Endothelial cell of umbilical vein (primary cell): ENCODE results near the gene PRKAR1A.

Source experiments
- EZH2 ChIP-seq: IDR thresholded peaks from 2 replicates; pipeline ENCODE4 v1.6.1; 2012; ENCODE audit warnings: borderline replicate concordance, low read depth, mild to moderate bottlenecking, moderate library complexity, low read length, inconsistent platforms; ENCODE audit not compliant: severe bottlenecking
- MAX ChIP-seq: IDR thresholded peaks from 2 replicates; pipeline ENCODE4 v1.6.1; 2011; ENCODE audit not compliant: insufficient read depth, insufficient read length
- POLR2A ChIP-seq: IDR thresholded peaks from 2 replicates; pipeline ENCODE4 v1.6.1; 2012; ENCODE audit warnings: low read depth, mild to moderate bottlenecking, control low read depth, low read length
- POLR2AphosphoS5 ChIP-seq: IDR thresholded peaks from 2 replicates; pipeline ENCODE4 v1.6.1; 2012; ENCODE audit warnings: low read depth, mild to moderate bottlenecking, control low read depth, low read length, moderate library complexity; ENCODE audit not compliant: insufficient read depth
- TF ChIP-seq, protein P1 (sequence below), 2 donors: IDR thresholded peaks; 1 replicate in 1 of 2; 2 replicates in 1 of 2; pipeline ENCODE4 v1.5.1; 2011; ENCODE audit warnings: low read length in 2 of 2, mild to moderate bottlenecking in 2 of 2, moderate library complexity in 2 of 2, control low read depth in 1 of 2, inconsistent platforms in 1 of 2, low read depth in 1 of 2; ENCODE audit not compliant: insufficient read depth in 1 of 2; ENCODE audit errors: extremely low read depth in 1 of 2

DNA sequence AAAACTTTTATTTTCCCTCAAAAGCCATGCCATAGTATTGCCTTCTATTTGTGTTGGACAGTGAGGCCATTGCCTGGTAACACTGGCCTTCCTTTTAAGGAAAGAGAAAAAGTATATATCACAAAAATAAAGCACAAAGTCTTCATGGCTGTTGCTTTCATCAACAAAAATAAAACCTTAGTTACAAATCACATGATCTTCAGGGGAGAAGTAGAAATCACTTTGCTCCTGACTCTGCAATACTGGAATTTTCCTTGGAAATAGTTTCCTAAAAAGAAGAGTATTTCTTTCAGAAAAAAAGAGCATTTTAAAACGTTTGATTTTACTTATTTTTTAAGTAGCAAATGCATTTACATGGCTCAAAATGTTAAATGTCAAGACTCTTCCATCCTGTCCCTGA, 47.1 kb downstream of the PRKAR1A start:
- TF ChIP-seq POLR2A (no peak), POLR2AphosphoS5 (no peak), EZH2 (no peak), MAX (no peak)
- TF ChIP-seq, protein P1, sequence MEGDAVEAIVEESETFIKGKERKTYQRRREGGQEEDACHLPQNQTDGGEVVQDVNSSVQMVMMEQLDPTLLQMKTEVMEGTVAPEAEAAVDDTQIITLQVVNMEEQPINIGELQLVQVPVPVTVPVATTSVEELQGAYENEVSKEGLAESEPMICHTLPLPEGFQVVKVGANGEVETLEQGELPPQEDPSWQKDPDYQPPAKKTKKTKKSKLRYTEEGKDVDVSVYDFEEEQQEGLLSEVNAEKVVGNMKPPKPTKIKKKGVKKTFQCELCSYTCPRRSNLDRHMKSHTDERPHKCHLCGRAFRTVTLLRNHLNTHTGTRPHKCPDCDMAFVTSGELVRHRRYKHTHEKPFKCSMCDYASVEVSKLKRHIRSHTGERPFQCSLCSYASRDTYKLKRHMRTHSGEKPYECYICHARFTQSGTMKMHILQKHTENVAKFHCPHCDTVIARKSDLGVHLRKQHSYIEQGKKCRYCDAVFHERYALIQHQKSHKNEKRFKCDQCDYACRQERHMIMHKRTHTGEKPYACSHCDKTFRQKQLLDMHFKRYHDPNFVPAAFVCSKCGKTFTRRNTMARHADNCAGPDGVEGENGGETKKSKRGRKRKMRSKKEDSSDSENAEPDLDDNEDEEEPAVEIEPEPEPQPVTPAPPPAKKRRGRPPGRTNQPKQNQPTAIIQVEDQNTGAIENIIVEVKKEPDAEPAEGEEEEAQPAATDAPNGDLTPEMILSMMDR (IDR thresholded peaks at IDR 0.05; ENCODE audit: extremely low read depth in 1 of 2, insufficient read depth in 1 of 2, low read depth in 1 of 2, low read length in 2 of 2), result no peak
